SK-N-MC (cell line): Measurements from ENCODE around the gene ZNF331.

ENCODE experiments used
- DNase-seq: peaks from one replicate; pipeline ENCODE4 v3.0.0-alpha.2; 2011; ENCODE audit warnings: low read depth, low spot score
- H3K27ac ChIP-seq: fragments of 200-600 bp; sonication (generic); 2 replicates; pipeline ENCODE4 v1.5.1; 2016; ENCODE audit warnings: mixed run types
- H3K36me3 ChIP-seq: fragments of 200-600 bp; sonication (generic); 2 replicates; pipeline ENCODE4 v1.6.1; 2017; ENCODE audit warnings: antibody characterized with exemption, low read length, mixed read lengths; ENCODE audit not compliant: insufficient read depth
- H3K4me3 ChIP-seq: fragments of 200-600 bp; sonication (generic); 2 replicates; pipeline ENCODE4 v1.5.1; 2016
- H3K9ac ChIP-seq: fragments of 200-600 bp; sonication (generic); 2 replicates; pipeline ENCODE4 v1.8.0; 2017; ENCODE audit warnings: mixed run types, mixed read lengths; ENCODE audit not compliant: insufficient read length
- H3K9me3 ChIP-seq: fragments of 200-600 bp; sonication (generic); 2 replicates; pipeline ENCODE4 v1.6.1; 2017; ENCODE audit warnings: low read depth, mild to moderate bottlenecking, antibody characterized with exemption, low read length, moderate library complexity, mixed read lengths
- EZH2 ChIP-seq: fragments of 200-600 bp; sonication (generic); IDR thresholded peaks from one replicate; pipeline ENCODE4 v1.6.1; 2017; ENCODE audit warnings: antibody characterized with exemption
- FOXP2 ChIP-seq: optimal IDR thresholded peaks from 2 replicates; pipeline ENCODE3; 2011; ENCODE audit warnings: mild to moderate bottlenecking, moderate library complexity; ENCODE audit not compliant: insufficient read depth; ENCODE audit errors: extremely low read length, control extremely low read depth
- POLR2AphosphoS5 ChIP-seq: IDR thresholded peaks from 2 replicates; pipeline ENCODE4 v1.6.1; 2012; ENCODE audit warnings: mild to moderate bottlenecking, low read depth, low read length, borderline replicate concordance

The ZNF331 gene

GRCh38 chr19:53596056-53596455, 58.1 kb downstream of the ZNF331 start:
- H3K27ac ChIP-seq, result no peak overlapping the region
- no peak for DNase-seq
- H3K4me3 ChIP-seq, result no peak overlapping the region
- no peaks in the 10 kb centered on the region for H3K9me3 ChIP-seq
- H3K9ac ChIP-seq, result no peak overlapping the region
- H3K36me3 ChIP-seq, result no peaks in the 10 kb centered on the region
- TF ChIP-seq POLR2AphosphoS5 (no peak), FOXP2 (no peak), EZH2 (no peak)

GRCh38 chr19:53597023-53597422, 59.1 kb downstream of the ZNF331 start:
- TF ChIP-seq EZH2 (no peak), FOXP2 (no peak), POLR2AphosphoS5 (no peak)
- no peak overlapping the region for H3K9ac ChIP-seq
- no peak for DNase-seq
- H3K27ac ChIP-seq, result no peak overlapping the region
- H3K4me3 ChIP-seq, result no peak overlapping the region
- no peaks in the 10 kb centered on the region for H3K9me3 ChIP-seq
- H3K36me3 ChIP-seq, result no peaks in the 10 kb centered on the region

- TF ChIP-seq EZH2, result no peak
- no peak overlapping the region for H3K4me3 ChIP-seq
- H3K27ac ChIP-seq, result no peak overlapping the region
- no peaks in the 10 kb centered on the region for H3K36me3 ChIP-seq
- no peak for DNase-seq
- H3K9me3 ChIP-seq, result no peaks in the 10 kb centered on the region
- no peak overlapping the region for H3K9ac ChIP-seq
These were observed 60.4 kb downstream of the ZNF331 start for GRCh38 chr19:53598361-53598760.

- DNase-seq, result no peak
- TF ChIP-seq FOXP2 (no peak), POLR2AphosphoS5 (no peak), EZH2 (no peak)
- no peak overlapping the region for H3K9ac ChIP-seq
- H3K4me3 ChIP-seq, result no peak overlapping the region
- H3K36me3 ChIP-seq, result no peaks in the 10 kb centered on the region
- no peaks in the 10 kb centered on the region for H3K9me3 ChIP-seq
- no peak overlapping the region for H3K27ac ChIP-seq
These were observed 62.3 kb downstream of the ZNF331 start for GRCh38 chr19:53600217-53600616.

GRCh38 chr19:53606031-53606430, 68.1 kb downstream of the ZNF331 start:
- no peak for DNase-seq
- TF ChIP-seq EZH2 (no peak), FOXP2 (no peak), POLR2AphosphoS5 (no peak)
- no peak overlapping the region for H3K27ac ChIP-seq
- no peak overlapping the region for H3K9ac ChIP-seq
- H3K9me3 ChIP-seq, result no peaks in the 10 kb centered on the region
- no peak overlapping the region for H3K4me3 ChIP-seq
- no peaks in the 10 kb centered on the region for H3K36me3 ChIP-seq

GRCh38 chr19:53608381-53608780, 70.4 kb downstream of the ZNF331 start:
- no peaks in the 10 kb centered on the region for H3K9me3 ChIP-seq
- H3K4me3 ChIP-seq, result no peak overlapping the region
- no peaks in the 10 kb centered on the region for H3K36me3 ChIP-seq
- no peak overlapping the region for H3K27ac ChIP-seq
- no peak for DNase-seq
- TF ChIP-seq POLR2AphosphoS5 (no peak), EZH2 (no peak), FOXP2 (no peak)
- H3K9ac ChIP-seq, result no peak overlapping the region

GRCh38 chr19:53612762-53613526, 75.0 kb downstream of the ZNF331 start:
- no peak for DNase-seq
- H3K36me3 ChIP-seq, result no peaks in the 10 kb centered on the region
- no peak overlapping the region for H3K9ac ChIP-seq
- no peaks in the 10 kb centered on the region for H3K9me3 ChIP-seq
- no peak overlapping the region for H3K4me3 ChIP-seq
- no peak for TF ChIP-seq EZH2
- TF ChIP-seq POLR2AphosphoS5, result no peak
- no peak for TF ChIP-seq FOXP2
- H3K27ac ChIP-seq, result no peak overlapping the region

- H3K27ac ChIP-seq, result no peak overlapping the region
- no peak overlapping the region for H3K4me3 ChIP-seq
- no peak overlapping the region for H3K9ac ChIP-seq
- no peaks in the 10 kb centered on the region for H3K36me3 ChIP-seq
- H3K9me3 ChIP-seq, result no peaks in the 10 kb centered on the region
- TF ChIP-seq POLR2AphosphoS5, result no peak
- no peak for TF ChIP-seq FOXP2
- no peak for TF ChIP-seq EZH2
- no peak for DNase-seq
These were observed 84.2 kb downstream of the ZNF331 start for GRCh38 chr19:53621885-53622740.

GRCh38 chr19:53624771-53625545, 87.0 kb downstream of the ZNF331 start:
- Histone ChIP-seq H3K4me3 (no peak overlapping the region), H3K36me3 (no peaks in the 10 kb centered on the region), H3K27ac (no peak overlapping the region), H3K9me3 (no peaks in the 10 kb centered on the region), H3K9ac (no peak overlapping the region)
- TF ChIP-seq POLR2AphosphoS5, result no peak
- no peak for DNase-seq
